ENCODE measurements around the gene AKR1D1. TPM values are rescaled to one million over a fixed set of nuclear protein-coding genes. Genes with fewer than 3 reads are reported as not detected.
"Not testable (repeated sequence)": the region's sequence is repeated elsewhere in the genome, so short reads cannot be mapped to it uniquely, and the experiment has no call there.

The AKR1D1 gene, protein sequence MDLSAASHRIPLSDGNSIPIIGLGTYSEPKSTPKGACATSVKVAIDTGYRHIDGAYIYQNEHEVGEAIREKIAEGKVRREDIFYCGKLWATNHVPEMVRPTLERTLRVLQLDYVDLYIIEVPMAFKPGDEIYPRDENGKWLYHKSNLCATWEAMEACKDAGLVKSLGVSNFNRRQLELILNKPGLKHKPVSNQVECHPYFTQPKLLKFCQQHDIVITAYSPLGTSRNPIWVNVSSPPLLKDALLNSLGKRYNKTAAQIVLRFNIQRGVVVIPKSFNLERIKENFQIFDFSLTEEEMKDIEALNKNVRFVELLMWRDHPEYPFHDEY
- not detected for total RNA-seq
- long read RNA-seq, donor 1: 0 reads
- long read RNA-seq, donor 2: 0 reads

DNA sequence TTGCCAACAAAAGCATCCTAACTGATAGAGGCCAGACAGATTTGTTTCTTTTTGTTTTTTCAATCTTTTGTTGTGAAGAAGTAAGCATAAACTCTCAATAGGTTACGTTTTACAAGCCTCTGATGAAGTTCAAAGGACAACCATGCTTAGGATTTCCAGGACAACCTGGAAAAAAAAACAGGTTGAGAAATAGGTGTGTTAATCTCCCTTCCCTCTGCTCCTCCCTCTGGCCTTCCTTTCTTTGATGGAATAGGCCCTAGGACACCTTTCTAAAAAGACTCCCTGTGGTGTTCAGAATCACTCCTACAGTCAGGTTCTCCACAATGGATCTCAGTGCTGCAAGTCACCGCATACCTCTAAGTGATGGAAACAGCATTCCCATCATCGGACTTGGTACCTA is at the start of gene AKR1D1:
Gene AKR1D1, plus strand, starts transcription at position 264 of the 400 bp plus-strand sequence. Its CDS starts 60 bp downstream, at position 324.
- intact Hi-C loops (cut with DNase I): no loop called here
- no peak for DNase-seq (ENCODE audit: low spot score)

DNA sequence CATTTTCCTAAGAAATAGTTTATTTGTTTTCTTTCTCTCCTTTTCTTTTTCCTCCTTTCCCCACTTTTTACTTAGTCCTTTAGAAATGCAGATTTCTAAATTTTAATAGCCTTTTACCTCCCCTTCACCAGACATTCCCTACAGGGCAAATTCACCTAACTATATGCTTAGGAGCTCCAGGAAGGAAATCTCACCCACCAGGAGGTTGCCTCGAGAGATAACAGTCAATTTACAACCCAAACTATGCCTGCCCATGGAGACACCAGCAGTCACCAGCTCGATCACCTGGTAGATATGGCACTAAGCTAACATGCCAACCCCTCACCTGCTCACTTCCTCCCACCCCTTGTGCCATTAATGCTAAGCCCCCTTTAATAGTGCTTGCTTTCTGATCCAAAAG is 49.2 kb upstream of the AKR1D1 start:
- no peak for DNase-seq (ENCODE audit: low spot score)

DNA sequence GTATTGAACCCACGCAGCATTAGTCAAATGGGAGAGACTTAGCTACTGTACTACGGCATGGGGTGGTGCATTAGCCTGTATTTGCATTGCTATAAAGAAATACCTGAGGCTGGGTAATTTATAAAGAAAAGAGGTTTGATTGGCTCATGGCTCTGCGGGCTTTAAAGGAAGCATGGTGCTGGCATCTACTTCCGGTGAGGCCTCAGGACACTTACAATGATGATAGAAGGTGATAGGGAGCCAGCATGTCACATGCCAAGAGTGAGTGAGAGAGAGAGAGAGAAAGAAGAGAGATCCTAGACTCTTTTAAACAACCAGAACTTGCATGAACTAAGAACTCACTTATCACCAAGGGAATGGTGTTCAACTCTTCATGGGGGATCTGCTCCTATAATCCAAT is 47.1 kb upstream of the AKR1D1 start:
- DNase-seq (ENCODE audit: low spot score): no peak
- intact Hi-C loops (cut with DNase I): no loop called here

More for the DNA sequence above, 49.2 kb upstream of the AKR1D1 start:
- intact Hi-C loops (cut with DNase I): no loop called here

DNA sequence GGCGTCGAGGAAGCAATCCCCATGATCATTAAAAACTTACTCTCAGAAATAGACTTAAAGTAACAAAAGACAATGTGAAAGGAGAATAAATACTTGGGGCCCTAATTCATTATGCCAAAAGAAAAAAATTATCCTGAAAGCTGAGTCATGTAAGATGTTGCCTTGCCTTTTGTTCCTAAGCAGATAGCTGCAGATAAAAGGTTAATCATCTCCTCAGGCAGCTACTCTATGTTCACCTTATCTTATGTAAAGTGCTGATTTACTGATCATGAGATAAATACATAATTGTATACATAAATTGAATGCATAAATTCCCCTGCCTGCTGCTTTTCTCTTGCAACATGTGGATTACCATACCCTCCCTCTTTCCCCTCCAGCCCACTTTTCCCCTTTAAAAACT is 46.3 kb upstream of the AKR1D1 start:
- intact Hi-C loops (cut with DNase I): no loop called here
- no peak for DNase-seq (ENCODE audit: low spot score)

DNA sequence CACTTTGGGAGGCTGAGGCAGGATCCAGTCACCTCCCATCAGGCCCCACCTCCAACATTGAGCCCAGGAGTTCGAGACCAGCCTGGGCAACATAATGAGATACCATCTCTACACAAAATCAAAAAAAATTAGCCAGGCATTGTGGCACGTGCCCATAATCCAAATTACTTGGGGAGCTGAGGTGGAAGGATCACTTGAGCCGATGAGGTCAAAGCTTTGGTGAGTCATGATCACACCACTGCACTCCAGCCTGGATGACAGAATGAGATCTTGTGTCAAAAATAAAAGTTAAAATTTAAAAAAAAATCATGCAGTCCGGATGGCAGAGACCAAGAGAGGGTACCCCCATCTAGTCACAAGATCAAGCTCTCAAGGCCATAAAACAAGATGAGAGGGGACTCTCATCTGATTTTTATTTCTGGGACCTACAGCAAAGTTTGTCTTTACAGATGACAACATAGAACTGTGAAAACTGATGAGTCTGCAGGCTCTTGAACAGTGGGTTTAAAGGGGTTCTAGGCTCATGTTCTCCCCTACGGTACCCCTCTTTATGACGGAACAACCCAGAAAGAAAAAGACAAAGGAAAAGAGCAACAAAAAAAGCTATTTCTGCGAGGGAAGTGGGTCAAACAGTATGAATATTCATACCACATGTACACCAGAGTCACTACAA is 45.4 kb upstream of the AKR1D1 start:
- intact Hi-C loops (cut with DNase I): no loop called here
- no peak for DNase-seq (ENCODE audit: low spot score)

DNA sequence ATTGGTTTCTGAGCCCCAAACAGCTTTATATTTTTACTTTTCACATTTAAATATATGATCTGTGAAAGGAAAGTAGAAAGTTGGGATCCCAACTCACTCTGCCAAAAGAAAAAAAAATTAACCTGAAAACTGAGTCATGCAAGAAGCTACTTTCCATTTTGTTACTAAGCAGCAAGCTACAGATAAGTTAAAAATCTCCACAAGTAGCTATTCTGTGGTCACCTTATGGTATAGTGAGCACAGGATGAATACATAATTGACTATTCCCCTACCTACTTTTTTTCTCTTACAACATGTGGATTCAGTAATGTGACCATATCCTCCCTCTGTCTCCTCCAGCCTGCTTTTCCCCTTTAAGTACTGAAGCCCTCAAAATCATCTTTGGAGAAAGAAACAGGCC is 44.1 kb upstream of the AKR1D1 start:
- DNase-seq (ENCODE audit: low spot score): no peak
- intact Hi-C loops (cut with DNase I): no loop called here

DNA sequence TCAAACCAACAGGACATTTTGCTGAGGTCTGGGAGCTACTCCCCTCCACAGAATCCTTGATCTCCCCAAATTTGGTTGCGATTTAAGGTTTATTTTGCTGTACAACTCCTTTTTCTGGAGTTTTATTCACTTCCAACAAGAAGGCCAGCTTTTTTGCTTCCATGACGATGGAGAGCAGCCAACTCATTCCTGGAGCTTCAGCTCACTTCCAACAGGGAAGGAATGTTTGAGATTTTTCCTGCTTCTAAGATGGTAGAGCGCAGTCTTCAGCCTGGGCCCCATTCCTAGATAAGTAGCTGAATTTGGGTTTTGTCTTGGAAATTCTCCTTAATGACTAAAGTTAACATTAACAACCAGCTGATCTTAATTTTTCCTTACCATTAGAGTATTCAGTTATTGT is 43.5 kb upstream of the AKR1D1 start:
- intact Hi-C loops (cut with DNase I): no loop called here
- no peak for DNase-seq (ENCODE audit: low spot score)

DNA sequence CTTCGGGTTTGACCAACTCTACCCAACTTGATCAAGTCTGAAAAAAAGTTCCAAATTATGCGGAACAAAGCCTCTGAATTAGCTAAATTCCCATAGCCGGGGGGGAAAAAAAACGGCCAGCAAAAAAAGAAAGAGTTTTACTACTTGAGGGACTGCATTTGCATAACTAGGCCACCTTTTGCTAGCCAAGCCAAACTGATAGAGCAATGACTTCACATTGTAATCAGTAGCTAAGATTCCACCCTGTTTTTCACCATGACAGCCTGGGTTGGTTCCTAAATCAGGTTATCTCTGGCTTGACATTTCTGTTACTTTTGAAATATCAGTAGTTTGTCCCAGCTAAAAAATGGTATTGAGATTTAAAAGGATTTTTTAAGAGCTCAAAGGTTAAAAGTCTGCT is 43.0 kb upstream of the AKR1D1 start:
- DNase-seq (ENCODE audit: low spot score): no peak
- intact Hi-C loops (cut with DNase I): no loop called here

DNA sequence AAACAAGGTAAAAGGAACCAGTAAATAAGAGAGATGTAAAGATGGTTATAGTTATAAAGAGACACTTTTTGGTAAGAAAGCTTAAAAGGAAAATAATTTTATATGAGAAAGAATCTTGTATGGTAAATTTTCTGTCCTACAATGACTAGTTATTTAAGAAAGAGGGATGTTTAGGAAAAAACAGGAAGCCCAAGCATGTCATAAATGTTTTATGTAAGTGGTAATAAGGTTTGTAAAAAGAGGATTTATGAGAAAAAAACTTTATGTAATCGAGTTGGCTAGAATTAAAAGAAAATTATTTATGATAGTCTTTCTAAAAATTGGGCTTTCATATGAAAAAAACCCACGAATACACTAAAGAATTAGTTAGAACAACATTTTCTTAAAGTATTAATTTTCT is 40.1 kb upstream of the AKR1D1 start:
- DNase-seq (ENCODE audit: low spot score): no peak
- intact Hi-C loops (cut with DNase I): no loop called here

DNA sequence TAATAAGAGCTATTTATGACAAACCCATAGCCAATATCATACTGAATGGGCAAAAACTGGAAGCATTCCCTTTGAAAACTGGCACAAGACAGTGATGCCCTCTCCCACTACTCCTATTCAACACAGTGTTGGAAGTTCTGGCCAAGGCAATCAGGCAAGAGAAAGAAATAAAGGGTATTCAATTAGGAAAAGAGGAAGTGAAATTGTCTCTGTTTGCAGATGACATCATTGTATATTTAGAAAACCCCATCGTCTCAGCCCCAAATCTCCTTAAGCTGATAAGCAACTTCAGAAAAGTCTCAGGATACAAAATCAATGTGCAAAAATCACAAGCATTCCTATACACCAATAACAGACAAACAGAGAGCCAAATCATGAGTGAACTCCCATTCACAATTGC is 36.2 kb upstream of the AKR1D1 start:
- DNase-seq (ENCODE audit: low spot score); intact Hi-C loops (cut with DNase I): not testable (repeated sequence)

DNA sequence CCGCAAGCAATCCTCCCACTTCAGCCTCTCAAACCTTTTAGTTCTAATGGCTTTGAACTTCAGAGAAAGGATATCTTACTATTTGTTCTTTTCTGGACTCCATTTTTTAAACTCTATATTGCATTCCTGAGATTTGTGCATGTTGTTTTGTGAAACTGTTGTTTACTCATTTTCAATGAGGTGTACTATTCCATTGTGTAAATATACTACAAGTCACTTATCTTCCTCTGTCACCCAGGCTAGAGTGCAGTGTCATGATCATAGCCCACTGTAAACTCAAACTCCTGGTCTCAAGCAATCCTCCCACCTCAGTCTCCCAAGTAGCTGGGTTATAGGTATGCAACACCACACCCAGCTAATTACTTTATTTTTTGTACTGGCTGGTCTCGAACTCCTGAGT is 31.4 kb upstream of the AKR1D1 start:
- intact Hi-C loops (cut with DNase I): no loop called here
- DNase-seq (ENCODE audit: low spot score): no peak

DNA sequence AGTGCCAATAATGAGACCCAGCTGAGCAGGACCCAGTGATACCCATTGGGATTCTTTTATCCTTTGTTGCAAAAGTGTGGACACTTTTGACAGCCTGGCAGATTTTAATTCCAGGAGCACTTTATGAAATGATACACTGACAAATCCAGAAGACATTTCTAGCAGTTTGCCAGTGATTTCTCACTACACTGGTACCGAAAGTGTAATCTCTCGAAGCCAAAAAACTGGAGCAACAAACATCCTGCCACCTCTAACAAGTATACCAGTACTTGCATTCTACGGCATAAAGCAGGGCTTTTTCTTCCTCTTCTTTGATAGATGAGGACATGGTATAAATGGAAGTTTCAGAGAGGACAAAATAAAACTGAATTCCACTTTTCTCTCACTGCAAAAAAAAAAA is 28.4 kb upstream of the AKR1D1 start:
- no peak for DNase-seq (ENCODE audit: low spot score)
- intact Hi-C loops (cut with DNase I): no loop called here

DNA sequence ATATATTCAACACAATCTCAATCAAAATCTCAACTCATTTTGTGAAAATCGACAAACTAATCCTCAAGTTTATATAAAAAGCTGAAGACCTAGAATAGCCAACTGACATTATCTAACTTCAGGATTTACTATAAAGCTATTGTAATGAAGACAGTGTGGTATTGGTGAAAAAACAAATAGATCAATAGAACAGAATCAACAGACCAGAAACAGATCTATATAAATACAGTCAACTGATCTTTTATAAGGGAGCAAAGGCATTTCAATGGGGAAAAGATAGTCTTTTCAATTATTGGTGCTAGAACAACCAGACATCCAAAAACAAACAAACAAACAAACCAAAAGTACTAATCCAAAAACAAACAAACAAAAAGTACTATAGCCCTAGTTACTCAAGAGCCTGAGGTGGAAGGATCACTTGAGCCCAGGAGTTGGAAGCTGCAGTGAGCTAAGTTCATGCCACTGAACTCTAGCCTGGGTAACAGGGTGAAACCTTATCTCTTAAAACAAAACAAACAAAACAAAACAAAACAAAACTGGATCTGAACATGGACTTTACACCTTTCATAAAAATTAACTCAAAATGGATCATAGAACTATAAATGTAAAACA is 26.6 kb upstream of the AKR1D1 start:
- no peak for DNase-seq (ENCODE audit: low spot score)
- intact Hi-C loops (cut with DNase I): no loop called here

DNA sequence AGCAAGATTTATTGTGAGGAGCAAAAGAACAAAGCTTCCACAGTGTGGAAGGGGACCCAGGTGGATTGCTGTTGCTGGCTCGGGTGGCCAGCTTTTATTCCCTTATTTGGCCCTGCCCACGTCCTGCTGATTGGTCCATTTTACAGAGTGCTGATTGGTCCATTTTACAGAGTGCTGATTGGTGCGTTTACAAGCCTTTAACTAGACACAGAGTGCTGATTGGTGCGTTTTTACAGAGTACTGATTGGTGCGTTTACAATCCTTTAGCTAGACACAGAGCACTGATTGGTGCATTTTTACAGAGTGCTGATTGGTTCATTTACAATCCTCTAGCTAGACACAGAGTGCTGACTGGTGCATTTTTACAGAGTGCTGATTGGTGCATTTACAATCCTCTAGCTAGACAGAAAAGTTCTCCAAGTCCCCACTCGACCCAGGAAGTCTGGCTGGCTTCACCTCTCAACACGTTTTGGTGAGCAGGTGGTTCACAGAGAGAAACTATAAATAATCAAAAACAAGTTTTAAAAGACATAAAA is 24.5 kb upstream of the AKR1D1 start:
- DNase-seq (ENCODE audit: low spot score); intact Hi-C loops (cut with DNase I): not testable (repeated sequence)

DNA sequence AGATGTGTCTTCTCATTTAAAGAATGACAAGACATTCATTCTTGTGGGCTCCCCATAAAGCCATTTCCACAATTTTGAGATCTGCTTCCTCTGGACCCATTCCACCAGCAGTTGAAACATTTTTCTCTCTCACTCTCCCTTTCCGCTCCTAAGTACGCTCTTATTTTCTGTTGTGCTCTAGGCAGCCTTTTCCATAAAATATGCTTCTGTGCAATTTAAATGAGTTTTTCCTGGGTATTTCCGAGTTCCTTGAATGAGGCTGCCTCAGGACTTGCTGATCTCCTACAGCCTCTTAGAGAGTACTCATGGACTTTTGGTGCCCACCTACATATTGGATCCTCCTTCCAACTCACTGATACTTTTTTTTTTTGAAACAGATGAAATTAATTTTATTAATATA is 23.6 kb upstream of the AKR1D1 start:
- no peak for DNase-seq (ENCODE audit: low spot score)

DNA sequence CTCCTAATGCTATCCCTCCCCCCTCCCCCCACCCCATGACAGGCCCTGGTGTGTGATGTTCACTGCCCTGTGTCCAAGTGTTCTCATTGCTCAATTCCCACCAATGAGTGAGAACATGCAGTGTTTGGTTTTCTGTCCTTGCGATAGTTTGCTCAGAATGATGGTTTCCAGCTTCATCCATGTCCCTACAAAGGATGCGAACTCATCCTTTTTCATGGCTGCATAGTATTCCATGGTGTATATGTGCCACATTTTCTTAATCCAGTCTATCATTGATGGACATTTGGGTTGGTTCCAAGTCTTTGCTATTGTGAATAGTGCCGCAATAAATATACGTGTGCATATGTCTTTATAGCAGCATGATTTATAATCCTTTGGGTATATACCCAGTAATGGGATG is 20.6 kb upstream of the AKR1D1 start:
- intact Hi-C loops (cut with DNase I); DNase-seq (ENCODE audit: low spot score): not testable (repeated sequence)

More for the DNA sequence above, 23.6 kb upstream of the AKR1D1 start:
- intact Hi-C loops (cut with DNase I): no loop called here

DNA sequence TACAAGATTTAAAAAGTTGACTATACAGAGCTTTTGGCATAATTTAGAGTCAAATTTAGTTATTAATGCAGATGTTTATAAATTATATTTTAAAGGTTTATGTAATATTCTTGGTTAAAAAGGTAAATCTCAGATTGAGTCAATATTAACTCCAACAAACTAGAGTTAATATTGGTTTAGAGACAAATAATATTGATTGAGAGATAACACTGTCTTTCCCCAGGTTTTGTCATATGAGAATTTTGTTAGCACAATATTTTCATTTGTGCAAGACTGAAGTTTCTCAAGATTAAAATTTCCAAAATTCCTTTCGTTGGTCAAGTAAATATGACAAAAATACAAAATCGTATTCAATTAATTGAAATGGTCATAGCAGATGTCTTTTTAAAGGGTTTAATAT is 12.9 kb upstream of the AKR1D1 start:
- intact Hi-C loops (cut with DNase I): no loop called here
- no peak for DNase-seq (ENCODE audit: low spot score)

DNA sequence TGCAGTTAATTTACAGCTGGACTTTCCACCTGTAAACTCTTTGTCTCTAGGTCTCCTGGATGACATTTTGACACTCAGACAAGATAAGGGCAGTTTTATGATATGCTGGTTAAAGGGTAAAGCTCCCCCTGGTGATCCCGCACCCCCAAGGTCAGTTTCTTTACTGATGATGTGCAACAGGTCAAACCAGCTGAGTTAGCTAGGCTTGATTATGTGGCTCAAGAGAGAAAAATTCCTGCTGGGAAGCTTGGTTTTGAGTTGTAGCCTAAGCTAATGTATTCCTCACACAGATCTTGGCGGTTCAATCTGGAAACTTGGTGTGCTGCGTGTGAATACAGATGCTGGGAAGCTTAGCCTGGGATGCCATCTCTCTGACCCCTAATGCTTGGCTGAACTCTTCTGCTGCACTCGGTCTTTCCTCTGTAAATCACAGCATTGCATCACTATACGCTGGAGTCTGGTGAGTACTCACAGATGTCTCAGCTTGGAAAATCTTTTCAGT is 11.4 kb upstream of the AKR1D1 start:
- intact Hi-C loops (cut with DNase I): no loop called here

DNA sequence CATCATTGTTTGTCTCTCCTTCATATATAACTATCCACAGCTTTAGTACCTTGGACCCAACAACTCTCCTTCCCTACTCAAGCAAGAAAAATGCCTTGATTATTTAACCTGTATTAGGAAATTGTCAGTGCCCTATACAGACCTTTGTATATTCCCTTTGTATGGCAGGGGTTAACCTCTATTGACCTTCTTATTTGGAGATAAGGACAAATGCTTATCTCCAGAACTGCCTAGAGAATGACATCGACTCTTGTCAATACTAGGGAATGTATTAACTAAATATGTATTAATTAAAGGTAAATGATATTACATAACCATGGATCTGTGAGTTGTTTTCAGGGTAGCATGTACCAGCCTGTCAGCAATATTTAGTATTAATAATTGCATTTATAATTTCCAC is 10.4 kb upstream of the AKR1D1 start:
- intact Hi-C loops (cut with DNase I): no loop called here
- DNase-seq (ENCODE audit: low spot score): no peak

More for the DNA sequence above, 11.4 kb upstream of the AKR1D1 start:
- DNase-seq (ENCODE audit: low spot score): no peak

DNA sequence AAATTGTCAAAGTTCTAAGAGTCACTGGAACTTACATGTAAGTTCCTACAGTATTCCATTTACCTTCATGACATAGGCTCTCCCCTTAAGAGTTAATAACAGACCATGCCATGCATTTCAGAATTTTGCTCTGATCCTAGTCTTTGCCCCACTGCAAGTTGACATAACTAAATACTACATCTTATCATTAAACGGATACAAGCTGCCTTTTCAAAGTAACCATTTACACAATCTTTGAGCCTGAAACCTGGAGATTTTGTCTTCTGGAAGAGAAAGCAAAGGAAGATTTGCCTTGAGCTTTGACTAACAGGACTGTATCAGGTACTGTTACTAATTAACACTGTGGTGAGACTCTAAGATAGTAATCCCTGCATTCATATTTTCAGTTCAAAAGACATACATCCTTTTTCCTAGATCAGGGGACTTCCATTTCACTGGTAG is 9.3 kb upstream of the AKR1D1 start:
- DNase-seq (ENCODE audit: low spot score): no peak
- intact Hi-C loops (cut with DNase I): no loop called here
